Progenitor cell of endocrine pancreas (in vitro differentiated cells): ENCODE measurements around the gene RAB1A. TPM values are rescaled to one million over a fixed set of nuclear protein-coding genes. Genes with fewer than 3 reads are reported as not detected.
"Not testable (repeated sequence)": the region's sequence is repeated elsewhere in the genome, so short reads cannot be mapped to it uniquely, and the experiment has no call there.

Experiments
- DNase-seq: peaks from one replicate; pipeline ENCODE4 v3.0.0; 2021; ENCODE audit warnings: low spot score; ENCODE audit not compliant: unreplicated experiment
- H3K27ac Mint-ChIP-seq: 2 replicates; pipeline ENCODE4 v1.8.0; 2021; ENCODE audit warnings: mild to moderate bottlenecking, moderate library complexity, mixed read lengths
- H3K27me3 Mint-ChIP-seq: 2 replicates; pipeline ENCODE4 v1.8.0; 2021; ENCODE audit warnings: mixed read lengths
- H3K36me3 Mint-ChIP-seq: 2 replicates; pipeline ENCODE4 v1.8.0; 2022; ENCODE audit warnings: mixed read lengths; ENCODE audit not compliant: insufficient read depth
- H3K4me1 Mint-ChIP-seq: 2 replicates; pipeline ENCODE4 v1.8.0; 2021; ENCODE audit warnings: low read depth, mixed read lengths
- H3K4me3 Mint-ChIP-seq: 2 replicates; pipeline ENCODE4 v1.8.0; 2021; ENCODE audit warnings: low read depth, mild to moderate bottlenecking, moderate library complexity, mixed read lengths
- H3K9me3 Mint-ChIP-seq: 2 replicates; pipeline ENCODE4 v1.8.0; 2021; ENCODE audit warnings: low read depth, mixed read lengths
- long read RNA-seq: library from polyadenylated mRNA; unstranded; transcript quantifications from one replicate; pipeline ENCODE4 v2.0.0, GENCODE V29; 2020
- total RNA-seq: library from RNA; stranded (reverse); gene quantifications from 2 replicates; pipeline ENCODE4 v1.2.1, GENCODE V29; 2021
- TF ChIP-seq, protein P1 (sequence below): fragments of 200-600 bp; sonication (generic); IDR thresholded peaks from one replicate; pipeline ENCODE4 v1.5.0; 2021; ENCODE audit warnings: antibody characterized with exemption, mild to moderate bottlenecking; ENCODE audit not compliant: unreplicated experiment

The RAB1A gene
- total RNA-seq: 134 and 141 TPM in 2 replicates
- long read RNA-seq, transcript RAB1A-203 (6 exons, 2,447 nt): major isoform, 620 of 661 reads
- long read RNA-seq, partial matches to known transcripts: 10 of 661 reads
- long read RNA-seq, other reads (novel, unspliced or antisense): 27 of 661 reads

- peaks cover 3% of the 10 kb centered on the region for H3K36me3 Mint-ChIP-seq
- DNase-seq: peak; percentile 100
- H3K27me3 Mint-ChIP-seq: no peaks in the 10 kb centered on the region
- peaks cover 33% of the 10 kb centered on the region for H3K4me1 Mint-ChIP-seq
- H3K4me3 Mint-ChIP-seq: peak within 1 kb of the TSS; percentile 93
- TF ChIP-seq, protein P1, sequence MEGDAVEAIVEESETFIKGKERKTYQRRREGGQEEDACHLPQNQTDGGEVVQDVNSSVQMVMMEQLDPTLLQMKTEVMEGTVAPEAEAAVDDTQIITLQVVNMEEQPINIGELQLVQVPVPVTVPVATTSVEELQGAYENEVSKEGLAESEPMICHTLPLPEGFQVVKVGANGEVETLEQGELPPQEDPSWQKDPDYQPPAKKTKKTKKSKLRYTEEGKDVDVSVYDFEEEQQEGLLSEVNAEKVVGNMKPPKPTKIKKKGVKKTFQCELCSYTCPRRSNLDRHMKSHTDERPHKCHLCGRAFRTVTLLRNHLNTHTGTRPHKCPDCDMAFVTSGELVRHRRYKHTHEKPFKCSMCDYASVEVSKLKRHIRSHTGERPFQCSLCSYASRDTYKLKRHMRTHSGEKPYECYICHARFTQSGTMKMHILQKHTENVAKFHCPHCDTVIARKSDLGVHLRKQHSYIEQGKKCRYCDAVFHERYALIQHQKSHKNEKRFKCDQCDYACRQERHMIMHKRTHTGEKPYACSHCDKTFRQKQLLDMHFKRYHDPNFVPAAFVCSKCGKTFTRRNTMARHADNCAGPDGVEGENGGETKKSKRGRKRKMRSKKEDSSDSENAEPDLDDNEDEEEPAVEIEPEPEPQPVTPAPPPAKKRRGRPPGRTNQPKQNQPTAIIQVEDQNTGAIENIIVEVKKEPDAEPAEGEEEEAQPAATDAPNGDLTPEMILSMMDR: peak; percentile 30
- no peaks in the 10 kb centered on the region for H3K9me3 Mint-ChIP-seq
- H3K27ac Mint-ChIP-seq: peak within 1 kb of the TSS; percentile 100
Observed at GRCh38 chr2:65129826-65130663, at the start of gene RAB1A. Gene RAB1A, minus strand, starts transcription at chr2:65130106. Its CDS starts 191 bp downstream, at chr2:65129915.

DNA sequence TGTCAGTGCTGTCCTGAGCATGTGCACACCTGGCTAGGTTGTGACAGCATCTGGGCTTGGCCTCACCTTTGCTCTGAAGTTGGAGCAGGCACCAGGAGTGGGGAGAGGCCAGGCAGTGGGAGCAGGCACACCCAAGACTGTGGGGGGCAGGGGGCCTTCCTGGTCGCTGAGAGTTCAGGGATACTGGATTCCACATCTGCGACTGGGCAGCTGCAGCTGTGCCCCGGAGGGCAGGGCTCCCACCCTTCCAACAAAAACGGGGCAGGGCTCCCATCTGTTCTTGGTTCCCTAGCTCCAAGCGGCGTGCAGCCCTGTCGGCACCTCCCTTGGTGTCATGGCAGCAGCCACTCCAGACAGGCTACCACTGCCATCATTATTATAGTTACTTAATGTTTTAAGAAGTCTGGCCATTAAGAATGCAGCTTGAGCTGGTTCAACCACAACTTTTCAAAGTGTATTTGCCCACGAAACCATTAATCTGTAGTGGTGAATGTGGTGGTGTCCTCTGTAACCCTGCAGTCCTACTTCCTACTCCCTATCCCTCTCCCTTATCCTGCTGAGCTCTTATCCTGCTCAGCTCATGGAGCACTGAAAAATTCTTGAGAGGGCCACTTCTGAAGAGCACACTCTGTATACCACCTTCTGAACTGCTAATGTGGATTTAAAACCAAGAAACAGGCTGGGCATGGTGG is 48.0 kb upstream of the RAB1A start:
- Mint-ChIP-seq H3K4me1 (peaks cover 3% of the 10 kb centered on the region), H3K27ac (no peak overlapping the region)
- no peak for DNase-seq

GRCh38 chr2:65175894-65176530 is 46.1 kb upstream of the RAB1A start:
- Mint-ChIP-seq H3K4me1 (peaks cover 5% of the 10 kb centered on the region), H3K9me3 (peaks cover 4% of the 10 kb centered on the region), H3K4me3 (no peak overlapping the region), H3K36me3 (no peaks in the 10 kb centered on the region), H3K27ac (no peak overlapping the region), H3K27me3 (no peaks in the 10 kb centered on the region)
- DNase-seq: no peak
- TF ChIP-seq, protein P1: no peak

More for the DNA sequence above, 48.0 kb upstream of the RAB1A start:
- H3K9me3 Mint-ChIP-seq: peaks cover 7% of the 10 kb centered on the region
- H3K4me3 Mint-ChIP-seq: no peak overlapping the region
- H3K27me3 Mint-ChIP-seq: no peaks in the 10 kb centered on the region
- H3K36me3 Mint-ChIP-seq: no peaks in the 10 kb centered on the region
- TF ChIP-seq, protein P1: no peak

- H3K36me3 Mint-ChIP-seq, H3K4me3 Mint-ChIP-seq, DNase-seq, H3K27me3 Mint-ChIP-seq, H3K9me3 Mint-ChIP-seq, H3K27ac Mint-ChIP-seq: not testable (repeated sequence)
- H3K4me1 Mint-ChIP-seq: peaks cover 15% of the 10 kb centered on the region
Observed at GRCh38 chr2:65174031-65174430, 44.1 kb upstream of the RAB1A start.

- Mint-ChIP-seq H3K27me3 (no peaks in the 10 kb centered on the region), H3K36me3 (no peaks in the 10 kb centered on the region), H3K27ac (no peak overlapping the region), H3K9me3 (no peaks in the 10 kb centered on the region), H3K4me3 (no peak overlapping the region), H3K4me1 (peaks cover 14% of the 10 kb centered on the region)
- no peak for DNase-seq
- TF ChIP-seq, protein P1: no peak
Observed at GRCh38 chr2:65172994-65173790, 43.3 kb upstream of the RAB1A start.

DNA sequence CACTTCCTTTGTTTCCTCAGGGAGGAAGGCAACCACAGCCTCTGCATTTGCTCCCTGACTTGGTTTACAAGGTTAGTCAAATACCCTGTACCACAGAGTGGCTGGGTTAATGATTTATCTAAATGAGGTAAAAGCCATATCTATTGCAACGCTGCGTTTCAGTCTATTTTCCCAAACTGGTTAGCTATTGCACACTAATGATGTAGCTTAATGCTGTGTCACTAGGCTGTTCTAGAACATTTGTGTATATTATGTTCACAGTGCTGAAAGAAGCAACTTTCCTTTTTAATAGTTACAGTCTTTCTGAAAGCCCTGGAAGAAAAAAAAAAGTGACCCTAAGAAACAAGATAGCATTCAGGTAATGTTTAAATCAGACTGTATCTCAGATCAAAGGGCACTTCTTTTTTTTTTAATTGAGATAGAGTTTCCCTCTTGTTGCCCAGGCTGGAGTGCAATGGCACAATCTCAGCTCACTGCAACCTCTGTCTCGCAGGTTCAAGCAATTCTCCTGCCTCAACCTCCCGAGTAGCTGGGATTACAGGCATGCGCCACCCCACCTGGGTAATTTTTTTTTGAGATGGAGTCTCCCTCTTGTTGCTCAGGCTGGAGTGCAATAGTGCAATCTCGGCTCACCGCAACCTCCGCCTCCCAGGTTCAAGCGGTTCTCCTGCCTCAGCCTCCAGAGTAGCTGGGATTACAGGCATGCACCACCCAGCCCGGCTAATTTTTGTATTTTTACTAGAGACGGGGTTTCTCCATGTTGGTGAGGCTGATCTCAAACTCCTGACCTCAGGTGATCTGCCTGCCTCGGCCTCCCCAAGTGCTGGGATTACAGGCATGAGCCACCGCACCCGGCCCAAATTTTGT is 40.9 kb upstream of the RAB1A start:
- Mint-ChIP-seq H3K27ac (peak overlapping the region; percentile 90), H3K4me3 (peak overlapping the region; percentile 9), H3K4me1 (peaks cover 13% of the 10 kb centered on the region)
- DNase-seq, H3K27me3 Mint-ChIP-seq, H3K36me3 Mint-ChIP-seq, H3K9me3 Mint-ChIP-seq: not testable (repeated sequence)
